GM19467 (cell line): ENCODE data around the gene RUBCN.
"Not testable (repeated sequence)": the region's sequence is repeated elsewhere in the genome, so short reads cannot be mapped to it uniquely, and the experiment has no call there.

Experiments used
- ATAC-seq: cut with Tn5 transposase; IDR thresholded peaks from one replicate; pipeline ENCODE4 v1.9.1; 2021; ENCODE audit warnings: mild to moderate bottlenecking, moderate library complexity; ENCODE audit not compliant: unreplicated experiment

RUBCN gene

GRCh38 chr3:197734667-197735318 lies 1.9 kb downstream of the RUBCN start:
- ATAC-seq, result peak; percentile 48

GRCh38 chr3:197733042-197733441 lies 3.7 kb downstream of the RUBCN start:
- no peak for ATAC-seq

GRCh38 chr3:197731483-197731882 lies 5.2 kb downstream of the RUBCN start:
- ATAC-seq, result not testable (repeated sequence)

GRCh38 chr3:197730770-197731169 lies 5.9 kb downstream of the RUBCN start:
- ATAC-seq, result not testable (repeated sequence)

GRCh38 chr3:197730200-197730599 lies 6.5 kb downstream of the RUBCN start:
- no peak for ATAC-seq

GRCh38 chr3:197728487-197728886 lies 8.2 kb downstream of the RUBCN start:
- no peak for ATAC-seq

- ATAC-seq, result not testable (repeated sequence)
Observed at GRCh38 chr3:197727878-197728277, 8.8 kb downstream of the RUBCN start.

GRCh38 chr3:197722734-197723133 lies 14.0 kb downstream of the RUBCN start:
- no peak for ATAC-seq

- no peak for ATAC-seq
Observed at GRCh38 chr3:197720694-197721093, 16.0 kb downstream of the RUBCN start.

GRCh38 chr3:197718891-197719290 lies 17.8 kb downstream of the RUBCN start:
- no peak for ATAC-seq

GRCh38 chr3:197714251-197714650 lies 22.5 kb downstream of the RUBCN start:
- ATAC-seq, result no peak

GRCh38 chr3:197713477-197713822 lies 23.3 kb downstream of the RUBCN start:
- no peak for ATAC-seq

GRCh38 chr3:197711973-197712707 lies 24.6 kb downstream of the RUBCN start:
- ATAC-seq, result peak; percentile 85

- ATAC-seq, result not testable (repeated sequence)
Observed at GRCh38 chr3:197710965-197711364, 25.7 kb downstream of the RUBCN start.

GRCh38 chr3:197709135-197709534 lies 27.6 kb downstream of the RUBCN start:
- ATAC-seq, result no peak

- ATAC-seq, result no peak
Observed at GRCh38 chr3:197706658-197707057, 30.0 kb downstream of the RUBCN start.

GRCh38 chr3:197701841-197702240 lies 34.9 kb downstream of the RUBCN start:
- no peak for ATAC-seq

GRCh38 chr3:197700095-197700494 lies 36.6 kb downstream of the RUBCN start:
- no peak for ATAC-seq

GRCh38 chr3:197697355-197697754 lies 39.3 kb downstream of the RUBCN start:
- ATAC-seq, result no peak

GRCh38 chr3:197694251-197694650 lies 42.5 kb downstream of the RUBCN start:
- ATAC-seq, result no peak

- no peak for ATAC-seq
Observed at GRCh38 chr3:197692641-197693040, 44.1 kb downstream of the RUBCN start.

- no peak for ATAC-seq
Observed at GRCh38 chr3:197690754-197691153, 46.0 kb downstream of the RUBCN start.

GRCh38 chr3:197687570-197687969 lies 49.1 kb downstream of the RUBCN start:
- ATAC-seq, result no peak
